A673 (cell line): Measurements from ENCODE around the gene ANKDD1B. TPM values are rescaled to one million over a fixed set of nuclear protein-coding genes. Genes with fewer than 3 reads are reported as not detected.

Source experiments
- BruUV-seq: library from RNA; stranded (reverse); fragments of 400-500 nt; replicated peaks from 2 replicates; lab custom pipeline; 2021; lab: Mats Ljungman, UMichigan
- CTCF ChIA-PET: fragments of 300-600 bp; sonication (Branson Sonifier 250); formaldehyde crosslinking; loops from one replicate; lab custom pipeline; 2022; ENCODE audit warnings: antibody characterized with exemption; lab: Charles Lee
- POLR2A ChIA-PET: fragments of 300-600 bp; sonication (Branson Sonifier 250); formaldehyde crosslinking; loops from one replicate; lab custom pipeline; 2022; ENCODE audit warnings: antibody characterized with exemption; ENCODE audit not compliant: low non-redundant PET; lab: Charles Lee
- DNase-seq: peaks from one replicate; pipeline ENCODE4 v3.0.0-alpha.2; 2015; ENCODE audit warnings: low spot score
- H3K27ac ChIP-seq: fragments of 200-600 bp; sonication (generic); 2 replicates; pipeline ENCODE4 v1.5.1; 2016; ENCODE audit warnings: mixed run types, low read depth, mild to moderate bottlenecking, mixed read lengths, antibody characterized with exemption, low read length; ENCODE audit not compliant: poor library complexity, severe bottlenecking
- H3K27me3 ChIP-seq: fragments of 200-600 bp; sonication (generic); replicated peaks from 2 replicates; pipeline ENCODE4 v1.6.1; 2017; ENCODE audit warnings: mixed run types, low read depth, mild to moderate bottlenecking, mixed read lengths, antibody characterized with exemption, low read length; ENCODE audit not compliant: insufficient read depth, poor library complexity
- H3K36me3 ChIP-seq: fragments of 200-600 bp; sonication (generic); 2 replicates; pipeline ENCODE4 v1.6.1; 2016; ENCODE audit warnings: mixed run types, mild to moderate bottlenecking, mixed read lengths, antibody characterized with exemption, low read length; ENCODE audit not compliant: insufficient read depth, poor library complexity, severe bottlenecking
- H3K4me1 ChIP-seq: fragments of 200-600 bp; sonication (generic); 2 replicates; pipeline ENCODE4 v1.6.1; 2017; ENCODE audit warnings: mixed run types, mild to moderate bottlenecking, mixed read lengths, antibody characterized with exemption, low read length; ENCODE audit not compliant: insufficient read depth, poor library complexity, severe bottlenecking
- H3K4me3 ChIP-seq: fragments of 200-600 bp; sonication (generic); 2 replicates; pipeline ENCODE4 v1.5.1; 2016; ENCODE audit warnings: low read depth, mixed run types, mild to moderate bottlenecking, mixed read lengths, low read length; ENCODE audit not compliant: poor library complexity, severe bottlenecking
- H3K9me3 ChIP-seq: fragments of 200-600 bp; sonication (generic); 2 replicates; pipeline ENCODE4 v1.6.1; 2016; ENCODE audit warnings: mixed run types, low read depth, mild to moderate bottlenecking, mixed read lengths, antibody characterized with exemption, low read length; ENCODE audit not compliant: poor library complexity, severe bottlenecking
- EZH2 ChIP-seq: fragments of 200-600 bp; sonication (generic); IDR thresholded peaks from 2 replicates; pipeline ENCODE4 v1.6.1; 2017; ENCODE audit warnings: borderline replicate concordance, low read depth, mild to moderate bottlenecking, mixed read lengths, antibody characterized with exemption, low read length; ENCODE audit not compliant: poor library complexity, severe bottlenecking
- intact Hi-C: fragments of 100-400 bp; cut with micrococcal nuclease; formaldehyde crosslinking; loops from one replicate; pipeline ENCODE4 v1.10.0; 2022; ENCODE audit not compliant: unreplicated experiment
- total RNA-seq: library from RNA; stranded (reverse); gene quantifications from 2 replicates; pipeline ENCODE4 v1.2.3, GENCODE V29; 2021
- TF ChIP-seq, protein P1 (sequence below): fragments of 300-800, 200-600 bp; sonication (generic); conservative IDR thresholded peaks from 2 replicates; pipeline ENCODE4 v1.5.1; 2017; ENCODE audit warnings: low read depth, mild to moderate bottlenecking, antibody characterized with exemption, low read length, moderate library complexity, mixed read lengths

The ANKDD1B gene
- total RNA-seq, 1 experiment from 2014 or later: not detected

DNA sequence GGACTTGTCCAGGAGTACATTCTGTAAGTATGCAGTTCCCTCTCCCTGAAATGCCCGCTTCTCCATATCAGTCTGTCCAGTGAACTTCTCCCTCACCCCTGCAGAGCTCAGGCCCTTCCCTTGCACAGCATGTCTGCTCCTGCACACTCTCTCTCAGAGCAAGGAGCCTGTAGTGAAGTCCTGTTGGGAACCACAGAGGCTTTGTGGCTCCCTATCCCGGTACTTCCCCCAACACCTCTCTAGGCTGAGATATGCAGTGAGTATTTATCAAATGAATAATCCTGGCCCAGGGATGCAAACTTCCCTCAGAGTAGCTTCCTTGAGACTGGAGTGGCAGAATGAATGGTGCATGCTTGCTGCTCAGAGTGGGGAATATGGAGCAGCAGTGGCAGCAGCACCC is 57.2 kb downstream of the ANKDD1B start:
- no peaks in the 10 kb centered on the region for H3K27me3 ChIP-seq
- no peak for DNase-seq
- TF ChIP-seq, protein P1, sequence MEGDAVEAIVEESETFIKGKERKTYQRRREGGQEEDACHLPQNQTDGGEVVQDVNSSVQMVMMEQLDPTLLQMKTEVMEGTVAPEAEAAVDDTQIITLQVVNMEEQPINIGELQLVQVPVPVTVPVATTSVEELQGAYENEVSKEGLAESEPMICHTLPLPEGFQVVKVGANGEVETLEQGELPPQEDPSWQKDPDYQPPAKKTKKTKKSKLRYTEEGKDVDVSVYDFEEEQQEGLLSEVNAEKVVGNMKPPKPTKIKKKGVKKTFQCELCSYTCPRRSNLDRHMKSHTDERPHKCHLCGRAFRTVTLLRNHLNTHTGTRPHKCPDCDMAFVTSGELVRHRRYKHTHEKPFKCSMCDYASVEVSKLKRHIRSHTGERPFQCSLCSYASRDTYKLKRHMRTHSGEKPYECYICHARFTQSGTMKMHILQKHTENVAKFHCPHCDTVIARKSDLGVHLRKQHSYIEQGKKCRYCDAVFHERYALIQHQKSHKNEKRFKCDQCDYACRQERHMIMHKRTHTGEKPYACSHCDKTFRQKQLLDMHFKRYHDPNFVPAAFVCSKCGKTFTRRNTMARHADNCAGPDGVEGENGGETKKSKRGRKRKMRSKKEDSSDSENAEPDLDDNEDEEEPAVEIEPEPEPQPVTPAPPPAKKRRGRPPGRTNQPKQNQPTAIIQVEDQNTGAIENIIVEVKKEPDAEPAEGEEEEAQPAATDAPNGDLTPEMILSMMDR: no peak
- no peak for TF ChIP-seq EZH2
- H3K9me3 ChIP-seq: no peaks in the 10 kb centered on the region
- ChIA-PET POLR2A (no interaction called here), CTCF (interaction anchor here (0.6 kb wide), 1 partner anchor 277 kb away, joined by 3 read pairs; no protein-coding TSS in a partner anchor)
- H3K4me3 ChIP-seq: no peak overlapping the region
- H3K36me3 ChIP-seq: no peaks in the 10 kb centered on the region
- no peak overlapping the region for H3K27ac ChIP-seq
- no peaks in the 10 kb centered on the region for H3K4me1 ChIP-seq
- intact Hi-C loops: no loop called here
- BruUV-seq: no TSS peak

DNA sequence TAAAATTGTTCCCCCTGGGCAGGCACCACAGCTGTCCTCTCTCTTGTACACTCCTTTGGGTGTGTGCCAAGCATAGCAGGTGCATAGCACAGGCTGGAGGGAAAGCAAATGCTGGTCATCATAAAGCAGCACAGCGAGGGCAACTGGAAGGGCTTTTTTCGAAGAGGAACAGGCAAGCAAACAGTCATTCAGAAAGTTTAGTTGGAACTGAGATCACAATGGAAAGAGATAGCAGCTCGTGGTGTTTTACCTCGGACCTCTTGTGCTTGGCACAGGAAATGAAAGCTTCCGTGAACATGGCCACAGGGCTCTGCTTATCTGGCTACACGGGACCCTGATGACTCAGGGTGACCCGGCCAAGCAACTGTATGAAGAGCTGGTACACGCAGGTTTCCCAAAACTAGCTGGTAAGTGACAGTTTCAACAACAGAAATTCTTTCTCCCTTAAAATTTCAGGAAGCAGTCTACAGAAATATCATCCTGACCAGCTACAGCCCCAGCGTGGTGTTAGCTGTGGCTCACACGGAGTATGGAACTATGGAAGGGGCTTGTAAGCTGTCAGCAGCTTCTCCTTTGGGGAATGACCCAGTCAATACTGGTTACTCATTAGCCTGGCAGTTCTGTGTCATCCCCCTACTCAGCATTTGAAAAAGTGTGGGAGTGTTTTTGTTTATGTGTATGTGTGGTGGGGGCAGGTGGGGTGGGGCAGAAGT is 57.9 kb downstream of the ANKDD1B start:
- H3K9me3 ChIP-seq: no peaks in the 10 kb centered on the region
- intact Hi-C loops: no loop called here
- H3K4me1 ChIP-seq: no peaks in the 10 kb centered on the region
- ChIA-PET POLR2A (no interaction called here), CTCF (interaction anchor here (0.6 kb wide), 1 partner anchor 278 kb away, joined by 3 read pairs; no protein-coding TSS in a partner anchor)
- H3K4me3 ChIP-seq: no peak overlapping the region
- no TSS peak for BruUV-seq
- TF ChIP-seq EZH2: no peak
- TF ChIP-seq, protein P1: no peak
- no peaks in the 10 kb centered on the region for H3K36me3 ChIP-seq
- H3K27ac ChIP-seq: no peak overlapping the region
- H3K27me3 ChIP-seq: no peaks in the 10 kb centered on the region
- DNase-seq: no peak

DNA sequence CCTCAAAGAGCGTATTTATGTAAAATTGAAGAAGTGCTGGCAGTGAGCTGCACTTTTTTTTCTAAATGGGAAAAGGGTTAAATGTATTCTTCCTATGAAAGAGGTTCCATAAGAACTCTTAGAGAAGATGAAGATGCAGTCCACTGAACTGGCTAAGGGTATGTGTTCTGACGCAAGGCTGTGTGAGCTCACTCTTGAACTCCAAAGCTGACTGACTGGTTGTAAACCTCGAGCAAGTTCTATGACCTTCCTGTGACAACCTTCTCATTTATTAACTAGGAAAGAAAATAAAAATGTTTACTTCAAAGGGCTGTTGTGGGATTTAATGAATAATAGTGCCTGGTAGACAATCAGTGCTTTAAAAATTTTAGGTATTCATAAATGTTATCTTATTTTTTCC is 59.3 kb downstream of the ANKDD1B start:
- POLR2A ChIA-PET: no interaction called here
- no peaks in the 10 kb centered on the region for H3K36me3 ChIP-seq
- no peak for DNase-seq

More for the DNA sequence above, 59.3 kb downstream of the ANKDD1B start:
- CTCF ChIA-PET: no interaction called here
- TF ChIP-seq EZH2: no peak
- TF ChIP-seq, protein P1: no peak
- intact Hi-C loops: no loop called here
- Histone ChIP-seq H3K4me3 (no peak overlapping the region), H3K9me3 (no peaks in the 10 kb centered on the region), H3K27me3 (no peaks in the 10 kb centered on the region), H3K4me1 (no peaks in the 10 kb centered on the region), H3K27ac (no peak overlapping the region)
- no TSS peak for BruUV-seq
